ENCODE results near the gene TMEM150B.

The TMEM150B gene, protein sequence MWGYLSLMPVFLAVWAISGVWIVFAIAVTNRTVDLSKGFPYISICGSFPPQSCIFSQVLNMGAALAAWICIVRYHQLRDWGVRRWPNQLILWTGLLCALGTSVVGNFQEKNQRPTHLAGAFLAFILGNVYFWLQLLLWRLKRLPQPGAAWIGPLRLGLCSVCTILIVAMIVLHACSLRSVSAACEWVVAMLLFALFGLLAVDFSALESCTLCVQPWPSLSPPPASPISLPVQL

DNA sequence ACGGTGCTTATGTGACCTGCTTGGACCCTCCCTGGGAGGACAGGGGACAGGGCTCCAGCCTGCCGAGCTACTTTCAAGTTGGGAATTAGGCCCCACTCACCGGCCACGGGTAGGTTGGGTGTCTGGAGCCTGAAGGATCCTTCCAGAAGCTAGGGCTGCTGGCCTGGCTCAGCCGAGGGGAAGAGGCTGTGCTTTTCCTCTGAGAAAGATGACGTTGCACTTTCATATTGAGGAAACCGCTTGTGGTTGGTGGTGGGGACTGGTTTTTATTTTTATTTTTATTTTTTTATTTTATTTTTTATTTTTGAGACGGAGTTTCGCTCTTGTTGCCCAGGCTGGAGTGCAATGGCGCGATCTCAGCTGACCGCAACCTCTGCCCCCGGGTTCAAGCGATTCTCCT, at the start of gene TMEM150B:
Gene TMEM150B, minus strand, starts transcription at position 170 of the 400 bp plus-strand sequence. CDS start 4,305 bp downstream, outside the sequence.
- Histone ChIP-seq H3K36me3 (ENCODE audit: insufficient read depth, low read length) (no peaks in the 10 kb centered on the region), H4K20me1 (ENCODE audit: insufficient read depth, low read length) (no peaks in the 10 kb centered on the region), H3K79me2 (ENCODE audit: insufficient read depth, low read length) (no peaks in the 10 kb centered on the region), H3K27me3 (ENCODE audit: insufficient read depth, low read length, poor library complexity) (no peaks in the 10 kb centered on the region), H3K9me3 (ENCODE audit: insufficient read depth, low read length, severe bottlenecking) (no peaks in the 10 kb centered on the region), H3K27ac (ENCODE audit: low read length) (no peak within 1 kb of the TSS), H3K4me2 (ENCODE audit: insufficient read depth, low read length) (no peak within 1 kb of the TSS), H3K9ac (ENCODE audit: low read depth, low read length) (no peak within 1 kb of the TSS), H2AFZ (ENCODE audit: low read depth, low read length) (no peak within 1 kb of the TSS), H3K4me3 (ENCODE audit: low read depth in 1 of 2, low read length in 2 of 2) (no peak within 1 kb of the TSS), H3K4me1 (ENCODE audit: insufficient read depth, low read length) (no peaks in the 10 kb centered on the region)
- ATAC-seq (ENCODE audit: insufficient read depth, low read depth) (no peak), DNase-seq (no peak)
- TF ChIP-seq EZH2 (IDR thresholded peaks at IDR 0.05; ENCODE audit: borderline replicate concordance, low read depth, low read length, severe bottlenecking) = no peak
- TF ChIP-seq, protein P1, sequence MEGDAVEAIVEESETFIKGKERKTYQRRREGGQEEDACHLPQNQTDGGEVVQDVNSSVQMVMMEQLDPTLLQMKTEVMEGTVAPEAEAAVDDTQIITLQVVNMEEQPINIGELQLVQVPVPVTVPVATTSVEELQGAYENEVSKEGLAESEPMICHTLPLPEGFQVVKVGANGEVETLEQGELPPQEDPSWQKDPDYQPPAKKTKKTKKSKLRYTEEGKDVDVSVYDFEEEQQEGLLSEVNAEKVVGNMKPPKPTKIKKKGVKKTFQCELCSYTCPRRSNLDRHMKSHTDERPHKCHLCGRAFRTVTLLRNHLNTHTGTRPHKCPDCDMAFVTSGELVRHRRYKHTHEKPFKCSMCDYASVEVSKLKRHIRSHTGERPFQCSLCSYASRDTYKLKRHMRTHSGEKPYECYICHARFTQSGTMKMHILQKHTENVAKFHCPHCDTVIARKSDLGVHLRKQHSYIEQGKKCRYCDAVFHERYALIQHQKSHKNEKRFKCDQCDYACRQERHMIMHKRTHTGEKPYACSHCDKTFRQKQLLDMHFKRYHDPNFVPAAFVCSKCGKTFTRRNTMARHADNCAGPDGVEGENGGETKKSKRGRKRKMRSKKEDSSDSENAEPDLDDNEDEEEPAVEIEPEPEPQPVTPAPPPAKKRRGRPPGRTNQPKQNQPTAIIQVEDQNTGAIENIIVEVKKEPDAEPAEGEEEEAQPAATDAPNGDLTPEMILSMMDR (IDR thresholded peaks at IDR 0.05; ENCODE audit: borderline replicate concordance, extremely low read depth, low read length, poor library complexity, severe bottlenecking) = no peak

DNA sequence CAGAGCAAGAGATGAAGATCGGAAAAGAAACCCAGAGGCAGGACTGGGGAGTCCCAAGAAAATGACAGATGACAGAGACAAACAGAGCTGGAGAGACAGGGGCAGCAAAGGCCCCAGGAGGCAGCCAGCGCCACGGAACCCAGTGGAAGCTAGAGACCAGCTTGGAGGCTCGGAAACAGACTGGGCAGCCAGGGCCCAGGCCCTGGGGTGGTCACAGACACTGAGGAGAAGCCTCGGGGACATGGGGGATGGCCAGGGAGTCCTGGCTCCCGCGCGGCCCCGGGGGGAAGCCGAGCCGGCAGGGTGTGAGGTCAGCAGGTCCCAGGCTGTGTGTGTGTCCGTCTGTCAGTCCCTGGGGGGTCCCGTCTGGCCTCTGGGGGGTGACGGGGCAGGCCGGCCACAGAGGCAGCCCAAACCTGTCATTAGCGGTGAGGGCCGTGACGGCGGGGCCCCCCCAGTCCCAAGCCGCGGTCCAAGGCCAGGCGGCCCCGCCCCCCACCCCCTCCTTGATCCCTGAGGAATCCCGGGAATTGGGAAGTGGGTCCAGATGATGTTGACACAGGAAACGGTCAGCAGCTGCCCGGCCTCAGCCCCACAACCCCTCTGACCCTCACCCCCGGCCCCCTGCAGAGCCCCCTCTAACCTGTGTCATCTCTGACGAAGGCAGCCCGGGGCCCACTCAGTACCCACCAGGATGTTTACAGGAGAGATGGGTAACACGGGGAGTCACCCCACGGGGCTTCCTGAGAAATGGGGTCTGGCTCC, 49.0 kb upstream of the TMEM150B start:
- TF ChIP-seq, protein P1 (IDR thresholded peaks at IDR 0.05; ENCODE audit: borderline replicate concordance, extremely low read depth, low read length, poor library complexity, severe bottlenecking) = no peak
- TF ChIP-seq EZH2 (IDR thresholded peaks at IDR 0.05; ENCODE audit: borderline replicate concordance, low read depth, low read length, severe bottlenecking) = no peak
- Histone ChIP-seq H4K20me1 (ENCODE audit: insufficient read depth, low read length) (peaks cover 2% of the 10 kb centered on the region; the same call in 1 of the 2 replicates), H3K36me3 (ENCODE audit: insufficient read depth, low read length) (no peaks in the 10 kb centered on the region), H3K27me3 (ENCODE audit: insufficient read depth, low read length, poor library complexity) (no peaks in the 10 kb centered on the region), H3K4me2 (ENCODE audit: insufficient read depth, low read length) (no peak overlapping the region), H3K79me2 (ENCODE audit: insufficient read depth, low read length) (no peaks in the 10 kb centered on the region), H3K9ac (ENCODE audit: low read depth, low read length) (no peak overlapping the region), H2AFZ (ENCODE audit: low read depth, low read length) (no peak overlapping the region), H3K27ac (ENCODE audit: low read length) (no peak overlapping the region), H3K4me1 (ENCODE audit: insufficient read depth, low read length) (no peaks in the 10 kb centered on the region), H3K9me3 (ENCODE audit: insufficient read depth, low read length, severe bottlenecking) (no peaks in the 10 kb centered on the region), H3K4me3 (ENCODE audit: low read depth in 1 of 2, low read length in 2 of 2) (no peak overlapping the region)
- DNase-seq (no peak), ATAC-seq (ENCODE audit: insufficient read depth, low read depth) (no peak)

DNA sequence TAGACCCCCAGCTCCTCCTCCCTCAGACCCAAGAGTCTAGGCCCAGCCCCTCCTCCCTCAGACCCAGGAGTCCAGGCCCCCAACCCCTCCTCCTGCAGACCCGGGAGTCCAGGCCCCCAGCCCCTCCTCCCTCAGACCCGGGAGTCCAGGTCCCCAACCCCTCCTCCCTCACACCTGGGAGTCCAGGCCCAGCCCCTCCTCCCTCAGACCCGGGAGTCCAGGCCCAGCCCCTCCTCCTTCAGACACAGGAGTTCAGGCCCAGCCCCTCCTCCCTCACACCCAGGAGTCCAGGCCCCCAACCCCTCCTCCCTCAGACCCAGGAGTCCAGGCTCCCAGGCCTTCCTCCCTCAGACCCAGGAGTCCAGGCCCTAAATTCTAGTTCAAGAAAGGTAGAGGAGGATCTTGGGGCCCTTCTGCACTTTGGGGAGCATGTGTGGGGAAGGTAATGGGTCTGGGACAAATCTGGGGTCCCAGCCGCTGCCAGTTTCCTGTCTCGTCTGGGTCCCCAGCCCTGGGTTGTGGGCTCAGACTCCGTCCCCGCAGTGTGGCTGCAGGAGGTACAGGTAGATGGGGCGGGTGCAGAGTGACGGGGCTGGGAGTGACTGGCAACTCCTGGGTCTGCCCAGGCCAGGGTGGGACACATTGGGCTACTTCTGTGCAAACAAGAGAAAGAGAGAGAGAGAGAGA, 48.3 kb upstream of the TMEM150B start:
- TF ChIP-seq, protein P1 (IDR thresholded peaks at IDR 0.05; ENCODE audit: borderline replicate concordance, extremely low read depth, low read length, poor library complexity, severe bottlenecking) = no peak
- no peak for TF ChIP-seq EZH2 (IDR thresholded peaks at IDR 0.05; ENCODE audit: borderline replicate concordance, low read depth, low read length, severe bottlenecking)
- no peak for ATAC-seq (ENCODE audit: insufficient read depth, low read depth)
- H3K27ac ChIP-seq (ENCODE audit: low read length) = no peak overlapping the region
- H3K4me3 ChIP-seq (ENCODE audit: low read depth in 1 of 2, low read length in 2 of 2) = no peak overlapping the region
- H3K27me3 ChIP-seq (ENCODE audit: insufficient read depth, low read length, poor library complexity) = no peaks in the 10 kb centered on the region
- no peak overlapping the region for H3K4me2 ChIP-seq (ENCODE audit: insufficient read depth, low read length)
- no peak for DNase-seq
- H3K4me1 ChIP-seq (ENCODE audit: insufficient read depth, low read length) = no peaks in the 10 kb centered on the region
- no peaks in the 10 kb centered on the region for H3K36me3 ChIP-seq (ENCODE audit: insufficient read depth, low read length)
- H3K79me2 ChIP-seq (ENCODE audit: insufficient read depth, low read length) = no peaks in the 10 kb centered on the region
- H3K9ac ChIP-seq (ENCODE audit: low read depth, low read length) = no peak overlapping the region
- no peaks in the 10 kb centered on the region for H3K9me3 ChIP-seq (ENCODE audit: insufficient read depth, low read length, severe bottlenecking)
- H2AFZ ChIP-seq (ENCODE audit: low read depth, low read length) = no peak overlapping the region
- H4K20me1 ChIP-seq (ENCODE audit: insufficient read depth, low read length) = 0 out of 2 replicates have a peak, but pooled peaks cover 2% of the 10 kb centered on the region

Data from DND-41 (cell line).